HEK293T (cell line): ENCODE measurements around the gene MYRFL.

ENCODE experiments used
- ARNT ChIP-seq: fragments of 450-650 bp; IDR thresholded peaks from 2 replicates; pipeline ENCODE4 v1.6.1; 2017; ENCODE audit warnings: mild to moderate bottlenecking
- BHLHE40 ChIP-seq: fragments of 450-650 bp; IDR thresholded peaks from 2 replicates; pipeline ENCODE4 v1.6.1; 2016; ENCODE audit warnings: mild to moderate bottlenecking, moderate library complexity, borderline replicate concordance
- ELF4 ChIP-seq: fragments of 450-650 bp; IDR thresholded peaks from 2 replicates; pipeline ENCODE4 v1.6.1; 2017; ENCODE audit warnings: antibody characterized with exemption
- FOXK2 ChIP-seq: fragments of 450-650 bp; IDR thresholded peaks from 2 replicates; pipeline ENCODE4 v1.6.1; 2016; ENCODE audit warnings: mild to moderate bottlenecking
- SP1 ChIP-seq: fragments of 450-650 bp; IDR thresholded peaks from 2 replicates; pipeline ENCODE4 v1.6.1; 2017

DNA sequence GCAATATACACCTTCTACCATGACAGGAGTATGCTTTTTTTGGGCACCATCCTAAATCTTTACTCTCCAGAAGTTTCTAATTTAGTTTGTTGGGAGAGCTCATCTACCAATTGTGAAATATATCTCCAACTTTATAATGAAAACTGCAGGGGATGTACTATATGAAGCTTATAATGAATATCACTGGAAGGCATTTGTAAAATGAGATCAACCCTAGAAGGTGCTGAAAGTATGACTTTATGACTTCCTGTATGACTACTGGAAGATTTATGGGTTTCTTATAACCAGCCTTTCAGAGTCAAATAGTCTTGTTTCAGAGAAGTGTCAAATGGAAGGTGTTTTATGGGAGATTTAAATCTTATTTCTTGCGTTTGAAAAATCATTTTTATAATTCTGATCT is 122.9 kb downstream of the MYRFL start:
- no peak for TF ChIP-seq FOXK2
- TF ChIP-seq ELF4 = no peak
- TF ChIP-seq ARNT = no peak
- no peak for TF ChIP-seq BHLHE40
- no peak for TF ChIP-seq SP1
